GM12892 (cell line): ENCODE results near the gene FSIP1.
"Not testable (repeated sequence)": the region's sequence is repeated elsewhere in the genome, so short reads cannot be mapped to it uniquely, and the experiment has no call there.

ENCODE experiments used
- POLR2A ChIP-seq: IDR thresholded peaks from 2 replicates; pipeline ENCODE4 v1.6.1; 2011; ENCODE audit warnings: low read depth, low read length, control low read depth
- POLR2AphosphoS5 ChIP-seq: IDR thresholded peaks from 2 replicates; pipeline ENCODE4 v1.6.1; 2011; ENCODE audit warnings: low read depth, low read length, control low read depth

- not testable (repeated sequence) for TF ChIP-seq POLR2A, POLR2AphosphoS5
These were observed 30.0 kb upstream of the FSIP1 start for GRCh38 chr15:39812651-39813050.
